Adrenal gland (tissue), 12 donors: ENCODE data around the gene NME4. TPM values are rescaled to one million over a fixed set of nuclear protein-coding genes. Genes with fewer than 3 reads are reported as not detected.

Experiments used
- DNase-seq, 7 donors: peaks; one replicate each; pipeline ENCODE4 v3.0.0-alpha.2; 2019 to 2020
- H3K27ac ChIP-seq, 5 donors: fragments of 200-600 bp; sonication (generic) in 4 of 5; 1 replicate in 3 of 5; 2 replicates in 2 of 5; pipeline versions ENCODE4 v1.5.1 to v1.8.0; 2016 to 2020; ENCODE audit warnings: mild to moderate bottlenecking in 1 of 5
- H3K27me3 ChIP-seq: fragments of 200-600 bp; 2 replicates; pipeline ENCODE4 v1.8.0; 2021
- H3K36me3 ChIP-seq, 2 donors: fragments of 200-600 bp; replicated peaks in 1 of 2; 1 replicate in 1 of 2; 2 replicates in 1 of 2; pipeline versions ENCODE4 v1.5.1 to v1.8.0; 2018 to 2022
- H3K4me1 ChIP-seq, 2 donors: fragments of 200-600 bp; replicated peaks in 1 of 2; 1 replicate in 1 of 2; 2 replicates in 1 of 2; pipeline versions ENCODE4 v1.5.1 to v1.8.0; 2018 to 2021
- H3K4me3 ChIP-seq, 4 donors: fragments of 200-600 bp; sonication (generic) in 3 of 4; one replicate each; pipeline ENCODE4 v1.5.1; 2016 to 2018
- H3K9me3 ChIP-seq, 3 donors: fragments of 200-600 bp; sonication (generic) in 1 of 3; replicated peaks in 1 of 3; 1 replicate in 2 of 3; 2 replicates in 1 of 3; pipeline versions ENCODE4 v1.5.1 to v1.8.0; 2016 to 2021
- POLR2A ChIP-seq, 2 donors: fragments of 450-650 bp; IDR thresholded peaks; one replicate each; pipeline ENCODE4 v1.6.1; 2017; ENCODE audit warnings: antibody characterized with exemption in 2 of 2, mild to moderate bottlenecking in 2 of 2, moderate library complexity in 1 of 2
- WGBS, 4 donors: extraction: QIAGEN DNeasy Blood & Tissue Kit in 2 of 4; methylation state at CpG; one replicate each; pipeline versions ENCODE4 v1.1.5 to v1.1.7; 2013 to 2017; 5-methylcytosine and 5-hydroxymethylcytosine counted together
- intact Hi-C, 2 donors: fragments of 100-400 bp; cut with DNase I; formaldehyde crosslinking; loops; one replicate each; pipeline versions ENCODE4 v1.14.1 to v1.15.0; 2022 to 2023
- polyA plus RNA-seq, 3 donors: library from polyadenylated mRNA; stranded (reverse); fragments of 200-250 nt in 2 of 3; fragments of 350-450 nt in 1 of 3; fragmentation: Illumina TruSeq in 1 of 3; extraction: RNeasy Lipid Tissue Mini Kit (QIAGEN cat#74804) in 1 of 3; gene quantifications; one replicate each; pipeline ENCODE4 v1.2.3, GENCODE V29; 2013 to 2014
- total RNA-seq, 9 donors: library from RNA; depleted of rRNA in 4 of 9; stranded (reverse); fragments of >200 nt in 4 of 9; fragments of 120-200 nt in 1 of 9; fragmentation: NEBNext Ultra II Directional in 1 of 9; extraction: Animal tissue kit (Norgen Biotek cat#: 25700) in 1 of 9; gene quantifications; one replicate each; pipeline versions ENCODE4 v1.1.0 to v1.2.4, GENCODE V29; 2013 to 2023
- TF ChIP-seq, protein P1 (sequence below), 6 experiments: fragments of 450-650 bp in 4 of 6; fragments of 200-600 bp in 2 of 6; sonication (generic) in 1 of 6; IDR thresholded peaks; 1 replicate in 5 of 6; 2 replicates in 1 of 6; pipeline versions ENCODE4 v1.5.1 to v1.8.0; 2016 to 2021; ENCODE audit warnings: antibody characterized with exemption in 6 of 6, mild to moderate bottlenecking in 2 of 6, moderate library complexity in 1 of 6
- donor health status: healthy with polysubstance abuse.
- donor health status: Bipolar disorder and iron deficiency.
- donor health status: DM: yes; HTN: yes; CAD: no.
- donor health status: DM: no; HTN: no; CAD: no.
- donor health status: DM: no; HTN: no; CAD: no.
- donor health status: DM: yes; HTN: yes; CAD: no.

Gene NME4
- total and polyA plus RNA-seq, 12 donors, result 67.8 to 492 (median 169) TPM

DNA sequence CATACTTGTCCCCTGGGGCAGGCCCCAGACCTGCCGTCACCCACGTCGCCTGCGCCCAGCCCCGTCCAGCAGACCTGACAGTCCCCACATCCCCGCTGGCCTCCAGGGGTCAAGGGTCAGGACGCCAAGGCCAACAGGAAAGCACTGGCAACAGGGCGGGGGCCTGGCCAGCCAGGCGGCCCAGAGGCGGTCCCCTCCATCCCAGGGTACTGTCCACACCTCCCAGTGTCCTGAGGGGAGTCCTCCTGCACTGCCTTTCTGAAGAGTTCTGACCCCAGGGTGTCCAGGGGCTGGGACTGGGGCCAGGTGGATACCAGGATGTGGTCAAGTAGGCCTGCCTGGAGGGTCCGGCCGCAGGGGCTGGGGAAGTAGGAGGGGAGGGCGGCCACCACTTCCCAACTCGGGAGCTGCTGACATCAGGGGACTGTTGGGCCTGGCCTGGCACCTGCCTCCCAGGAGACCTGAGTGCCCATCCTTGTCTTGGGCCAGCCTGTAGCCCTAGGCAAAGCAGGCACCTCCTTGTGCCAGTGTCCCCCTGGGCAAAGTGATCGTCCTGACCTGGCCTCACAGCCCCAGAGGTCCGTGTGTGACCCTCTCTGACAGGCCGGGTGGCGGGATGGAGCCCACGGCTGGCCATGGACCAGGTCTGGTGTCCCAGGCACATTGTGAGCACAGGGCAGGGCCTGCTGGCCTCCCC, 37.8 kb upstream of the NME4 start:
- intact Hi-C loops, result loop anchor here (10.0 kb wide), 1 partner anchor 124 kb away; the partner anchor contains the start of gene FAM234A (in 2 of the 2)
- TF ChIP-seq POLR2A (IDR thresholded peaks at IDR 0.05), result no peak
- TF ChIP-seq, protein P1, sequence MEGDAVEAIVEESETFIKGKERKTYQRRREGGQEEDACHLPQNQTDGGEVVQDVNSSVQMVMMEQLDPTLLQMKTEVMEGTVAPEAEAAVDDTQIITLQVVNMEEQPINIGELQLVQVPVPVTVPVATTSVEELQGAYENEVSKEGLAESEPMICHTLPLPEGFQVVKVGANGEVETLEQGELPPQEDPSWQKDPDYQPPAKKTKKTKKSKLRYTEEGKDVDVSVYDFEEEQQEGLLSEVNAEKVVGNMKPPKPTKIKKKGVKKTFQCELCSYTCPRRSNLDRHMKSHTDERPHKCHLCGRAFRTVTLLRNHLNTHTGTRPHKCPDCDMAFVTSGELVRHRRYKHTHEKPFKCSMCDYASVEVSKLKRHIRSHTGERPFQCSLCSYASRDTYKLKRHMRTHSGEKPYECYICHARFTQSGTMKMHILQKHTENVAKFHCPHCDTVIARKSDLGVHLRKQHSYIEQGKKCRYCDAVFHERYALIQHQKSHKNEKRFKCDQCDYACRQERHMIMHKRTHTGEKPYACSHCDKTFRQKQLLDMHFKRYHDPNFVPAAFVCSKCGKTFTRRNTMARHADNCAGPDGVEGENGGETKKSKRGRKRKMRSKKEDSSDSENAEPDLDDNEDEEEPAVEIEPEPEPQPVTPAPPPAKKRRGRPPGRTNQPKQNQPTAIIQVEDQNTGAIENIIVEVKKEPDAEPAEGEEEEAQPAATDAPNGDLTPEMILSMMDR (IDR thresholded peaks at IDR 0.05), result no peak

DNA sequence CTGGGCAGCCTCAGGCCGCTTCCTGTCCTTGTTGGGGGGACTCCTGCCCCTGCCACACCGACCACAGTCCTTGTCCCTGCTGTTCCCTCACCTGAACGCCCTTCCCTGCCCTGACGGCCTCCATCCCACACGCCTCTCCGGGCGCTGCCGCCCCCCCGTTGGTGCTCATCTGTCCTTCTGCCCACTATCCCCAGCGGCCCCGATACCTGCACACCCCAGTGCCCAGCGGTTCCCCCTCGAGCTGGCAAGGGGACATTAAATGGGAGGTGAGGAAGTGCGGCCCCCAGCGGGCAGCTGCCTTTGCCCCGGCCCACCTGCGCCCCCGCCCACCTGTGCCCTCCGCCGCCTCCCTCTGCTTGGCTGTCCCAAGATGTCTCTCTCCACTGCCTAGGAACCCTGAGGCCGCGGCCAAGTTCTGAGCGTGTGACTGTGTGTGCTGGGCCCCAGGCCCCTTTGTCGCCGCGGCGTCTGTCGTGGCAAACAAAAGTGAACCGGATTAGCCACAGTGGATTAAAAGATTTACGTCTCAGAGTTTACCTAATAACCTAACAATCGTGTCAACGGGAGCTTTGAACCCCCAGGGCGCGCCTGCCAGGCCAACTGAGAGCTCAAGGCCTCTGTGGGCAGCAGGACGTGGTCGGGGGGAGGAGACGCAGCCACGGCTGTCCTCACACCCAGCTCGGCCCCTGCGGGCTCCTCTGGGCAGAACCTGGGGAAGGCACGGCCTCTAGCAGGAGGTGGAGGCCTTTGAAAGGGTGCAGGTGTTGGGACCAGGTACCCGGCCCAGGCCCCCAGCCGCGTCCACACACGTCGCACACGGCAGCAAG, 36.9 kb upstream of the NME4 start:
- TF ChIP-seq, protein P1 (IDR thresholded peaks at IDR 0.05), result no peak
- no peak for TF ChIP-seq POLR2A (IDR thresholded peaks at IDR 0.05)
- intact Hi-C loops, result loop anchor here (10.0 kb wide), 1 partner anchor 125 kb away; the partner anchor contains the start of gene FAM234A (in 2 of the 2)
- 88 to 89% (median 89%) methylated on average over 27 to 47 of the region's 47 CpGs for WGBS, 4 donors
- no peak overlapping the region for H3K4me3 ChIP-seq
- H3K27ac ChIP-seq, result no peak overlapping the region
- no peaks in the 10 kb centered on the region for H3K27me3 ChIP-seq
- no peaks in the 10 kb centered on the region for H3K36me3 ChIP-seq
- no peaks in the 10 kb centered on the region for H3K4me1 ChIP-seq
- DNase-seq, result no peak
- H3K9me3 ChIP-seq, result no peaks in the 10 kb centered on the region

More for the DNA sequence above, 37.8 kb upstream of the NME4 start:
- no peaks in the 10 kb centered on the region for H3K27me3 ChIP-seq
- no peak overlapping the region for H3K27ac ChIP-seq
- no peaks in the 10 kb centered on the region for H3K36me3 ChIP-seq
- WGBS, 4 donors, result 70 to 80% (median 79%) methylated on average over 11 to 19 of the region's 19 CpGs
- H3K4me3 ChIP-seq, result no peak overlapping the region
- no peaks in the 10 kb centered on the region for H3K9me3 ChIP-seq
- no peaks in the 10 kb centered on the region for H3K4me1 ChIP-seq
- DNase-seq, result no peak

DNA sequence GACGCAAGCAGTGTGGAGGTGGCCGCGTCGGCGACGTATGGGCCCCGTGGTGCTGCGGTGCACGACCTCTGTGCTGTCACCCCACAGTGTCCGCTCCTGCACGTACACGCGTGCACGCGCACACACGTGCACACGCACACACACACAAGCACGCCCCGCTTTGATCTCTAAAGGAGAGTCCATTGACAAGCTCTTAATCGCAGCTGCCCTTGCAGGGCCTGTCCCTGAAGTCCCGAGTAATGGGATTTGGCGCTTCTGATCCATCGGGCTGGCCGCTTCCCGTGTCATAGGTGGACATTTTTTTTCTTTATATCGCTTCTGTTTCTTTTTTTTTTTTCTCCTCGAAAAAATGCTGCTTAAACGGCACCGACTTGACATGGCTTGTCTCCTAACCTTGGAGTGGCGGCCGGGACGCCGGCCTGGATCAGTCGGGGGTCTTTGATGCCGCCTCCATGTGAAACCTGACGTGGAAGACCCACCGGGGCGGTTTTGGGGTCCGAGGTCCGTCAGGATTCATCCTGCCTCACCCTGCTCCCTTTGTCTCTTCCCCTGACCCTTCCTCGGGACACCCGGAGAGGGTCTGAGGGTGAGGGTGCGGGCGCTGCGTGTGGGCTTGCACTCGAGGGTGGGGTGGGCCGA, 36.2 kb upstream of the NME4 start:
- Histone ChIP-seq H3K4me3 (no peak overlapping the region), H3K27ac (no peak overlapping the region), H3K9me3 (no peaks in the 10 kb centered on the region), H3K36me3 (no peaks in the 10 kb centered on the region), H3K27me3 (no peaks in the 10 kb centered on the region), H3K4me1 (no peaks in the 10 kb centered on the region)
- WGBS, 4 donors, result 90 to 92% (median 90%) methylated on average over 39 to 47 of the region's 47 CpGs
- intact Hi-C loops, result no loop called here
- no peak for DNase-seq
- TF ChIP-seq, protein P1 (IDR thresholded peaks at IDR 0.05), result no peak
- TF ChIP-seq POLR2A (IDR thresholded peaks at IDR 0.05), result no peak

DNA sequence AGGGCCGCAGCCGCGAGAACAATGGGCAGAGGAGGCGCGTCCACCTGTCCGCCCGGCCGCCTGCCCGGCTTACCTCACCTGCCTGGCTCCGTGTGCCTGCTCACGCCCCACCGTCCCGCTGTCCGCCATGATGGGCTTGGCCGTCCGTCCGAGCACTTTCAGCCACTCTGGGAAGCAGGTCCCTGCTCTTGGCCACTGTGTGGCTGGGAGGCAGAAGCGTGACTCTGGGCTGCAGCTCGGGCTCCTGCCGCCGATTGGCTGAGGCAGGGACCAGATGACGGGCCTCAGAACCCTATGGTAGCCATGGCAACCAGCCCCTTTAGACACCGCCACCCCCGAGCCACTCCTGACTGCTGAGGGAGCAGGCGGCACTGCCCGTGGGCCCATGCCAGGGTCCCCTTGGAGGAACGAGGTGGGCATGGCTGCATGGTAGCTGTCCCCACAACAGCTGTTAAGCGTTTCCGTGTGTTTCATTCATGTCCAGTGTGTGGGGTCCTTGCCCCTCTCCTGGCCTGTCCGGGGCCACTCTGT, 35.6 kb upstream of the NME4 start:
- intact Hi-C loops, result no loop called here
- no peak overlapping the region for H3K4me3 ChIP-seq
- no peak overlapping the region for H3K27ac ChIP-seq
- no peaks in the 10 kb centered on the region for H3K9me3 ChIP-seq
- no peaks in the 10 kb centered on the region for H3K4me1 ChIP-seq
- no peak for TF ChIP-seq POLR2A (IDR thresholded peaks at IDR 0.05)
- TF ChIP-seq, protein P1 (IDR thresholded peaks at IDR 0.05), result no peak
- 82 to 91% (median 84%) methylated on average over 18 to 30 of the region's 30 CpGs for WGBS, 4 donors
- H3K27me3 ChIP-seq, result no peaks in the 10 kb centered on the region
- peaks cover 0 to 2% of the 10 kb centered on the region in 2 donors for H3K36me3 ChIP-seq
- no peak for DNase-seq
